OCI-M1 (cell line): ENCODE results near the gene DSPP.

ENCODE experiments used
- DNase-seq: peaks from one replicate; lab custom pipeline; 2025; lab: John Stamatoyannopoulos, UW

The DSPP gene

DNA sequence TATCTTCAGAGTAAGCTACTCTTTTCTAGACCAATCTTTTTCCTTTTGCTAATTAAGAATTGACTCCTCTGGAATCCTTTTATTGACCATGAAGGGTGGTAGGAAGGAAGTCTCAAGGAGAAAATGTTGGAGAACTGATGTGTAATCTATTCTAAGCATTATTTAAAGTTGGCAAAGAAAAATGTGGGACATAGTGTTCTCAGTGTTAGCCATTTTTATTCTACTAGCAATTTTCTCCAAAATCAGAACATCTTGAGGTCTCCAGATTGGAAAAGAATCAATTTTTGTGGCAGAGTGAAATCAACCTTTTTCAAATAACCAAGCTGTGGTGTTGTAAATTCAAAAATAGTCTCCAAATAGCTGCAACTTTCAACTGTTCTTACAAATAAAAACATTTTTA lies 23.3 kb downstream of the DSPP start:
- DNase-seq = no peak

DNA sequence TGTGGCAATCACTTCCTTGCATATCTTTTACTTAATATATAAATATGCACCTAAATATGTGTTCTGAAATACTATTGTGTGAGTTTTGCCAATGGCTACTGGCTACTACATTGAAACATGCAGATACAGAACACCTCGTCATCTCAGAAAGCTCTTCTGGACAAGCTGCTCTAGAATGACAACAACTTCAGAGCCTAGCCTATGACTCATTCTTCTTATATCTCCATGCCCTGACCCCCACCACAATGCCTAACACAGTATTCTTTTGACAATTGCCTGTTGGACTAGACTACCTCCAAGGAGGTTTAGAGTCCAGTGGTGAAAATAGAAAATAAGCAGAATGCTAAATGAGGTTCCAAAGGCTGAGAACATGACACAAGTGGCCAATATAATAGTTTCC lies 24.1 kb downstream of the DSPP start:
- DNase-seq = peak; percentile 40

DNA sequence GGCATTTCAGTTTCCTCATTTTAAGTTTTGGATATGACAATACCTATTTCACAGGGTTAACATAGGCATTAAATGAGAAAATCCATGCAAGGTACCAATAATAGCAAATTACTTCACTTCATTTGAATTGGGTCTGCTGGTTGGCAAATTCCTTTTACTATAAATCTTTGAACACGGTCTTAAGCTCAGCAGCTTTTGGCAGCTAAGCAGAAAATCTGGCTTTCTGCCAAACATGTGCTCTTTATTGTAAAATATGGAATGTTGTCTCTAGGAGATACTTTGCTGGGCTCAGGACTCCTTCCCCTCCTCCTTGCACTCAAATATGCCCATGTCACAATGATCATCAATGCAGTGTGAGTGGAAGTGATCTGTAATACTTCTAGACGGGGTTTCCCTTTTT lies 24.9 kb downstream of the DSPP start:
- peak; percentile 48 for DNase-seq

DNA sequence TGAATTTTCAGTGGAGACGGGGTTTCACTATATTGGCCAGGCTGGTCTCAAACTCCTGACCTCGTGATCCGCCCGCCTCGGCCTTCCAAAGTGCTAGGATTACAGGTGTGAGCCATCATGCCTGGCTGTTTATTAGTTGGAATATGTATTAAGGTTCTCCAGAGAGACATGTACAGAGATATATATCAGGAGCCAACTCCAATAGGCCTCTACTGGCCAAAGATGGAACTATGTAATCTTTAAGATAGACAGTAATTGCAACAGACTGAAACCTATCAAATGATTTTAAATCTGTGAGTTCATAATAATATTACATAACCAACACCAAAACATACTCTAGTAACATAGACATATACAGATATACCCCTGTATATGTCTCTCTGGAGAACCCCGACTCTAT lies 36.0 kb downstream of the DSPP start:
- DNase-seq = no peak

DNA sequence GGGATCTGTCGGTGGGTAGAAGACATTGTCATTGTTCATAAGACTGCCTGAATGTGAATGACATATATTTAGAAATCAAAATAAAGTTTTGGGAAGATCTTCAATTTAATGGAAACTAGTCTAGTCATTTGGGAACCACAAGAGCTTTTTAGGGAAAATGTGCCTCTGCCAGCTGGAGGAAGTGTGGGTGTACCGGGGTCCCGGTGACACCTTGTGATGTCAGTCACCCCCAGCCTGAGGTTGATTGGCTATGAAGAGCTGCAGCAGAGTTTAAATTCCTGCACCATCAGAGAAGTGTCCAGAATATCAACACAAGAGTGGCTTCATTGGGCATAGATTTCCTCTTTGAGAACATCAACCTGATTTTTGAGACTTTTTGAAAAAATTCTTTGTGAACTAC lies 41.7 kb downstream of the DSPP start, which contains the start of gene DMP1:
DMP1 (plus strand) TSS at position 301 of the 400 bp plus-strand sequence. CDS start 6,213 bp downstream, outside the sequence.
- DNase-seq = no peak

DNA sequence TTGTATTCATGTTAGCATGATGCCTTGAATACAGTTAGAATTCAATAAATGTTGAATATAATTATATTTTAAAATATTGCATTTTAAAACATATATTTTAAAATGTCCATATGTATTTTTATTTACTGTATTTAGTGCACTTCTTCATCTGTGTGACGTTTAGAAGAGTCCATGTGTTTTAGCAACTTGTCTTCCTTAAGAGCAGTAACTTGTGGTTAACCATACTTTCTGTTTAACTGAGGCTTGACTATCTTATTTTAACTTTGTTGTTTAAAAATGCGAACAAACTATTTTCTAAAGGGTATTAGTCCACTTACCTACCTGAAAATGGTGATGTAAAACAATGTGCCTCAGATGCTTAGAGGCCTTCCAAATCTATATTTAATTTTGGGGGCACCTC lies 42.6 kb downstream of the DSPP start:
- no peak for DNase-seq

DNA sequence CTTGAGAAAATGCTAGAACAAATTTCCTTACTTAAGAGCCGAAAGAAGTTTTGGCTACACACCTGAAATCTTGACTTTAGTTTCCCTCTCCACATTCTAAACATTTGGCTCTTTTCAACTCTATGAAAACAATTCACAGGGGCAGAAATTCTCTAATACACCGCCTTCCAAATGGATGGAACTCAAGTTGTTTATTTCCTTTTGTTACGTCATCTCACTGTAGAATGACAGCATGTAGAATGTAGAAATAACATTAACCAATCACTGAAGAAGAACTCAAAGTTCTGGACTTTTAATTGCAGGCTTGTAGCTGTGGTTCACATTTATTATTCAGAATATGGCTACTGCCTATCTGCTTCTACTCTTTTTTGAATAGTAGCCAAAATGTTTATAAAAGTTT lies 43.6 kb downstream of the DSPP start:
- DNase-seq = peak; percentile 14

DNA sequence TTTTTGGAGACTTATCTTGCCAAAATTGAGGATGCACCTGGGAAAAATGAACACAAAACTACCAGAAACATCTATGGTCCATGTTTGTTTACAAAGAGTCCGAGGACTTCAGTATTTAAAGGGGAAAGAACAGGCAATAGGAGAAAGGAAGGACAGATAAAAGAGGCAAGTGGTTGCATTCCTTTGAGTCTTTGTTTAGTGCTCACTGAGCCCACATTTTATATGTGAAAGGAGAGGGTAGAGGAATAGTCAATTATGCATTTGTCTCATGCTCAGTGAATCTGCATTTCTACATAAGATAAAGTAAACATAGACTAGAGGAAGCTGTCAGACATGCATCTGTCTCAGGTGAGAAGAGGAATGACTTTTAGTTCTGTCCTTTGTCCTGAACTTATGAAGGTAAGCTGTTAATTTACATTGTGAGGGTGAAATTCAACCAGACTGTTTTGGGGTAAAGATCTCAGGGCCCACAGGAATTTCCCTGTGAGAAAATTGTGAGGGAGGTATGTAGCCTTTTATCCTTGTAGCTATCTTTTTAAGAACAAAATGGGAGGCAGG lies 46.2 kb downstream of the DSPP start:
- DNase-seq = no peak

DNA sequence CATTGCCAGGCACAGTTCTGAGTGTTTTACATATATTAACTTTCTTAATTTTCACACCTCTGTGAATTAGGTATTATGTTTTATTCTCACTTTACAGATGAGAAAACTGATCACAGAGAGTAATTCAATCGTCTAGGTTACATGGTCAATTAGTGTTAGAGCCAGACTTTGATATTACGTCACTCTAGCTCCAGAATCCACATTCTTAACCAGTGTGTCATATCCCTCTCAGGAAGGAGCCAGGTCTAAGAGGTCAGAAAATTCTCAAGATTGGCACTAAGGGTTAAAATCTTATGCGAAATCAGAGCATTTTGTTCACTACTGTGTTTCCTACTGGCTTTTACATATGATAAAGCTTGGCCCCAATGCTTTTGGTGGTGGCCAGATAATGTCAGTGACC lies 49.2 kb downstream of the DSPP start:
- DNase-seq = no peak

DNA sequence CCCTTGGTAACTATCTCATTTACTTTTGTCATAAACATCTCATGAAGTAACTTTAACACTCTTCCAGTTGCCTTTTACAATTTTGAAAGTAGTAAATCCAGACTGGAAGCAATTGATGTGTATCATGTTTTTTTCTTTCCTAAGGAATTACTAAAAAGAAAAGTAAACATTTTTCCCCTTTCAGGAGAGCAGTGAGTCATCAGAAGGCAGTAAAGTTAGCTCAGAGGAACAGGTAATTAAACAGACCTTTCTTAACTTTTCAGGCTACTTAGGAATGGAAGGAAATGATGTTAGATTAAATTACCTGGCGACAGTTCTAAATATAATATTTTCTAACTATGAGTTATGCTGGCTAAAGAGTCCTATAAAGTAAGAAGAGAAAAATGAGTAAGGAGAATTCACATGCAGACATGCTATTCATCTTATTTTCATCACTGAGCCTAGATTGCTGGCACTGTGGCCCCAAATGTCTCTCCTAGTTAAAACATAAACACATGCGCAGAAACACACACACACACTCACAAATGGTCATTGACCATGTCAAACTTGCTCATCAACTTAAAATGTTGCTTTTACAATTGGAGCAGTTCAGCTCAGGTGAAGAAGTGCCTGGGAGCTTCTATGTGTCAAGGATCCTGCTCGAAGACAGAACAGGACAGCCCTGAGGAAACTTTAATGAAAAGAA lies 51.1 kb downstream of the DSPP start:
- no peak for DNase-seq

DNA sequence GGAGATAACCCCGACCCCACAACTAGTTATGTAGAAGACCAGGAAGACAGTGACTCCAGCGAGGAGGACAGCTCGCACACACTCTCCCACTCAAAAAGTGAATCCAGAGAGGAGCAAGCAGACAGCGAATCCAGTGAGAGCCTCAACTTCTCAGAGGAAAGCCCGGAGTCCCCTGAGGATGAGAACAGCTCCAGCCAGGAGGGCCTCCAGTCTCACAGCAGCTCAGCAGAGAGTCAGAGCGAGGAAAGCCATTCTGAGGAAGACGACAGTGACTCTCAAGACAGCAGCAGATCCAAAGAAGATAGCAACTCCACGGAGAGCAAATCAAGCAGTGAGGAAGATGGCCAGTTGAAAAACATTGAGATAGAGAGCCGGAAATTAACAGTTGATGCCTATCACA lies 54.5 kb downstream of the DSPP start:
- DNase-seq = no peak
